ENCODE results near the gene MEIOB. TPM values are rescaled to one million over a fixed set of nuclear protein-coding genes. Genes with fewer than 3 reads are reported as not detected.

The MEIOB gene
- polyA plus RNA-seq, 4 donors, result 0.34 to 0.38 TPM; not detected in 2

GRCh38 chr16:1788095-1788707 lies 83.8 kb downstream of the MEIOB start:
- Histone ChIP-seq H3K9me3 (ENCODE audit: control insufficient read depth in 2 of 2, insufficient read depth in 1 of 2, low read depth in 1 of 2, low read length in 1 of 2) (no peaks in the 10 kb centered on the region), H3K4me3 (ENCODE audit: low read depth in 1 of 3, low read length in 3 of 3) (no peak overlapping the region), H3K27ac (ENCODE audit: low read depth in 1 of 3, low read length in 2 of 3) (no peak overlapping the region), H3K36me3 (ENCODE audit: control insufficient read depth in 3 of 3, insufficient read depth in 2 of 3, low read depth in 1 of 3, low read length in 3 of 3) (peaks cover 0 to 82% (median 4%) of the 10 kb centered on the region in 3 donors), H3K4me1 (ENCODE audit: control insufficient read depth in 3 of 3, insufficient read depth in 2 of 3, low read depth in 1 of 3, low read length in 2 of 3) (peaks cover 0 to 6% (median 2%) of the 10 kb centered on the region in 3 donors), H3K27me3 (ENCODE audit: control insufficient read depth in 3 of 3, insufficient read depth in 3 of 3, low read length in 3 of 3) (no peaks in the 10 kb centered on the region)
- FAIRE-seq, result no peak
- WGBS, 3 donors, result 92 to 94% (median 93%) methylated on average over 34 to 38 of the region's 38 CpGs
- no peak for DNase-seq

- 92 to 94% (median 94%) methylated on average over 41 to 44 of the region's 44 CpGs for WGBS, 3 donors
- no peak for DNase-seq
- FAIRE-seq, result no peak
- no peak overlapping the region for H3K27ac ChIP-seq (ENCODE audit: low read depth in 1 of 3, low read length in 2 of 3)
- H3K36me3 ChIP-seq (ENCODE audit: control insufficient read depth in 3 of 3, insufficient read depth in 2 of 3, low read depth in 1 of 3, low read length in 3 of 3), result peaks cover 0 to 78% (median 4%) of the 10 kb centered on the region in 3 donors
- H3K27me3 ChIP-seq (ENCODE audit: control insufficient read depth in 3 of 3, insufficient read depth in 3 of 3, low read length in 3 of 3), result no peaks in the 10 kb centered on the region
- H3K4me3 ChIP-seq (ENCODE audit: low read depth in 1 of 3, low read length in 3 of 3), result no peak overlapping the region
- peaks cover 0 to 6% (median 2%) of the 10 kb centered on the region in 3 donors for H3K4me1 ChIP-seq (ENCODE audit: control insufficient read depth in 3 of 3, insufficient read depth in 2 of 3, low read depth in 1 of 3, low read length in 2 of 3)
- no peaks in the 10 kb centered on the region for H3K9me3 ChIP-seq (ENCODE audit: control insufficient read depth in 2 of 2, insufficient read depth in 1 of 2, low read depth in 1 of 2, low read length in 1 of 2)
Measured at GRCh38 chr16:1787322-1788094, 84.5 kb downstream of the MEIOB start.

GRCh38 chr16:1787056-1787321 lies 85.0 kb downstream of the MEIOB start:
- Histone ChIP-seq H3K4me1 (ENCODE audit: control insufficient read depth in 3 of 3, insufficient read depth in 2 of 3, low read depth in 1 of 3, low read length in 2 of 3) (peaks cover 0 to 6% (median 2%) of the 10 kb centered on the region in 3 donors), H3K27me3 (ENCODE audit: control insufficient read depth in 3 of 3, insufficient read depth in 3 of 3, low read length in 3 of 3) (no peaks in the 10 kb centered on the region), H3K36me3 (ENCODE audit: control insufficient read depth in 3 of 3, insufficient read depth in 2 of 3, low read depth in 1 of 3, low read length in 3 of 3) (peaks cover 0 to 74% (median 4%) of the 10 kb centered on the region in 3 donors), H3K9me3 (ENCODE audit: control insufficient read depth in 2 of 2, insufficient read depth in 1 of 2, low read depth in 1 of 2, low read length in 1 of 2) (no peaks in the 10 kb centered on the region), H3K4me3 (ENCODE audit: low read depth in 1 of 3, low read length in 3 of 3) (no peak overlapping the region), H3K27ac (ENCODE audit: low read depth in 1 of 3, low read length in 2 of 3) (no peak overlapping the region)
- DNase-seq (no peak), FAIRE-seq (no peak)
- WGBS, 3 donors, result 88 to 92% (median 91%) methylated on average over 6 of the region's 6 CpGs

- Histone ChIP-seq H3K9me3 (ENCODE audit: control insufficient read depth in 2 of 2, insufficient read depth in 1 of 2, low read depth in 1 of 2, low read length in 1 of 2) (no peaks in the 10 kb centered on the region), H3K36me3 (ENCODE audit: control insufficient read depth in 3 of 3, insufficient read depth in 2 of 3, low read depth in 1 of 3, low read length in 3 of 3) (peaks cover 0 to 71% (median 0%) of the 10 kb centered on the region in 3 donors), H3K27me3 (ENCODE audit: control insufficient read depth in 3 of 3, insufficient read depth in 3 of 3, low read length in 3 of 3) (no peaks in the 10 kb centered on the region), H3K27ac (ENCODE audit: low read depth in 1 of 3, low read length in 2 of 3) (no peak overlapping the region), H3K4me3 (ENCODE audit: low read depth in 1 of 3, low read length in 3 of 3) (no peak overlapping the region), H3K4me1 (ENCODE audit: control insufficient read depth in 3 of 3, insufficient read depth in 2 of 3, low read depth in 1 of 3, low read length in 2 of 3) (peaks cover 0 to 7% (median 2%) of the 10 kb centered on the region in 3 donors)
- DNase-seq, result no peak
- FAIRE-seq, result no peak
- WGBS, 3 donors, result 87 to 92% (median 88%) methylated on average over 48 to 51 of the region's 51 CpGs
Measured at GRCh38 chr16:1786242-1787055, 85.5 kb downstream of the MEIOB start.

GRCh38 chr16:1785846-1786170 lies 86.2 kb downstream of the MEIOB start:
- H3K36me3 ChIP-seq (ENCODE audit: control insufficient read depth in 3 of 3, insufficient read depth in 2 of 3, low read depth in 1 of 3, low read length in 3 of 3), result peaks cover 0 to 71% (median 0%) of the 10 kb centered on the region in 3 donors
- no peaks in the 10 kb centered on the region for H3K27me3 ChIP-seq (ENCODE audit: control insufficient read depth in 3 of 3, insufficient read depth in 3 of 3, low read length in 3 of 3)
- H3K4me1 ChIP-seq (ENCODE audit: control insufficient read depth in 3 of 3, insufficient read depth in 2 of 3, low read depth in 1 of 3, low read length in 2 of 3), result peaks cover 3 to 13% (median 5%) of the 10 kb centered on the region in 3 donors
- WGBS, 3 donors, result 90 to 93% (median 92%) methylated on average over 14 of the region's 14 CpGs
- no peaks in the 10 kb centered on the region for H3K9me3 ChIP-seq (ENCODE audit: control insufficient read depth in 2 of 2, insufficient read depth in 1 of 2, low read depth in 1 of 2, low read length in 1 of 2)
- FAIRE-seq, result no peak
- no peak overlapping the region for H3K27ac ChIP-seq (ENCODE audit: low read depth in 1 of 3, low read length in 2 of 3)
- no peak for DNase-seq
- H3K4me3 ChIP-seq (ENCODE audit: low read depth in 1 of 3, low read length in 3 of 3), result no peak overlapping the region

- no peak overlapping the region for H3K27ac ChIP-seq (ENCODE audit: low read depth in 1 of 3, low read length in 2 of 3)
- DNase-seq (no peak), FAIRE-seq (no peak)
- peaks cover 3 to 14% (median 5%) of the 10 kb centered on the region in 3 donors for H3K4me1 ChIP-seq (ENCODE audit: control insufficient read depth in 3 of 3, insufficient read depth in 2 of 3, low read depth in 1 of 3, low read length in 2 of 3)
- no peak overlapping the region for H3K4me3 ChIP-seq (ENCODE audit: low read depth in 1 of 3, low read length in 3 of 3)
- peaks cover 0 to 70% (median 0%) of the 10 kb centered on the region in 3 donors for H3K36me3 ChIP-seq (ENCODE audit: control insufficient read depth in 3 of 3, insufficient read depth in 2 of 3, low read depth in 1 of 3, low read length in 3 of 3)
- WGBS, 3 donors, result 86 to 91% (median 90%) methylated on average over 26 of the region's 26 CpGs
- H3K9me3 ChIP-seq (ENCODE audit: control insufficient read depth in 2 of 2, insufficient read depth in 1 of 2, low read depth in 1 of 2, low read length in 1 of 2), result no peaks in the 10 kb centered on the region
- H3K27me3 ChIP-seq (ENCODE audit: control insufficient read depth in 3 of 3, insufficient read depth in 3 of 3, low read length in 3 of 3), result no peaks in the 10 kb centered on the region
Measured at GRCh38 chr16:1784977-1785845, 86.8 kb downstream of the MEIOB start.

All from small intestine (tissue), 7 donors.